NCI-H774 (cell line): ENCODE data around the gene MYH6.
"Not testable (repeated sequence)": the region's sequence is repeated elsewhere in the genome, so short reads cannot be mapped to it uniquely, and the experiment has no call there.

ENCODE experiments used
- DNase-seq: peaks from one replicate; lab custom pipeline; 2025; lab: John Stamatoyannopoulos, UW

Gene MYH6

GRCh38 chr14:23392613-23393012 is 15.5 kb downstream of the MYH6 start:
- no peak for DNase-seq

DNA sequence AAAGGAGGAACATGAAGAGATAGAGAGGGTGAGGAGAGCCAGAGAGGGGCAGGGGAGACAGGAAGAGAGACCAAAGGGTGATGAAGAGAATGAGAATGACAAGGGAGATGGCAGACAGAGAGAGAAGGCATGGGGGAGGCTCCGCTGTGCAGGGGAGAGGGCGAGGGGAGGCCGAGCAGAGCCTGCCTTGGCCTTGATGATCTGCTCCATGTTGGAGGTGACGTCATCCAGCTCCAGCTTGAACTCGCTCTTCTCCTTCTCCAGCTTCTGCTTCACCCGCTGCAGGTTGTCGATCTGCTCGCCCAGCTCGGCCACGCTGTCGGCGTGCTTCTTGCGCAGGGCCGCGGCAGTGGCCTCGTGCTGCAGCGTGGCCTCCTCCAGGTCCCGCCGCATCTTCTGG is 18.2 kb downstream of the MYH6 start:
- not testable (repeated sequence) for DNase-seq

GRCh38 chr14:23389396-23389795 is 18.7 kb downstream of the MYH6 start:
- no peak for DNase-seq

GRCh38 chr14:23388996-23389395 is 19.1 kb downstream of the MYH6 start:
- no peak for DNase-seq

DNA sequence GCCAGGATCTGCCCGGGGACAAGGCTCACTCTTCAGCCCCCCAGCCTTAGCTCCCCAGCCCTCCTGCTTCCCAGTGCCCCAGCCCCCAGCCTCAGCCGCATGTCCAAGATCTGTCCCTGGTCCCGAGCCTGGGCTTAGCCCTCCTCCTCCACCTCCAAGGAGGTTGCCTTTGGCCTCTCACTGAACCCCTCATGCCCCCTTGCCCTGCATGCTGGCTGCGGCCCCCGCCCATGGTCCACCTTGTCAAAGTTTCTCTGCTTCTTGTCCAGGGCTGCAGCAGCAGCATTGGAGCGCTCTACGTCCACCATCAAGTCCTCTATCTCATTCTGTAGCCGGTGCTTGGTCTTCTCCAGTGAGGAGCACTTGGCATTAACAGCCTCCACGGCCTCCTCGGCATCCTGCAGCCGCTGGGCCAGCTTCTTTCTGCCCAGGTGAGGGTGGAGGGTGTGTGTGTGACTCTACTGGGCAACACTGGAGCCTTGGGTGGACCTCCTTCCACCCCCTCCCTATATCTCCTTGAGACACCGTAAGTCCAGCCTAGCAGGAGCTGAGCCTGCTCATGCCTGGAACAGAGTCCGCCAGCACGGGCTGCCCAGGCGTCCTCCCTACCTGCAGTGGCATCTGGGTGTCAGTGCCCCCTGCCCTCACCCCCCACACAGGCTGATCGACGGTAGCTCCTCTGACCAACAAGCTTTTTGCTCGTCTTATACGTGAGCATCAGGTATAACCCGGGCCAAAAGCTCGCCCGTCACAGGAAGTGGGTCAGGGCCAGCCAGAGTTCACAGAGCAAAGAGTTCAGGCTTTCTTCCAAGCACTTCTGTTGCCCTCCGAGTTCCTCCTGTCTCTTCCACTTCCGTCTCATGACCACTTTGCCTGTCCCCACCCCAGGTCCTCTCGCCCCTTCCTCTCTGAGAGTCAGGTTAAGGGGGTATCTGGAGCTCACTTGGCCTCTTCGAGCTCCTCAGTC is 19.9 kb downstream of the MYH6 start:
- no peak for DNase-seq

- DNase-seq = no peak
Observed at GRCh38 chr14:23386999-23387398, 21.1 kb downstream of the MYH6 start.

DNA sequence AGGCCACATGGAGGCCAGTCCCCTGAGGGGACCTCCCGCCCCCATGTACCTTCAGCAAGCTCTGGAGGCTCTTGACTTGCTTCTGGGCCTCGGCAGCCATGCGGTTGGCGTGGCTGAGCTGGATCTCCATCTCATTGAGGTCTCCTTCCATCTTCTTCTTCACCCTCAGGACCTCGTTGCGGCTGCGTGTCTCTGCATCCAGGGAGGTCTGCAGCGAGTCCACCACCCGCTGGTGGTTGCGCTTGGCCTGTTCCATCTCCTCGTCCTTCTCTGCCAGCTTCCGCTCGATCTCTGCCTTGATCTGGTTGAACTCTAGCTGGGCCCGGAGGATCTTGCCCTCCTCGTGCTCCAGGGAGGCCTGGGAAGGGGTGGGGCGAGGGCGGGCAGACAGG is 21.8 kb downstream of the MYH6 start:
- DNase-seq = not testable (repeated sequence)

- no peak for DNase-seq
Observed at GRCh38 chr14:23385642-23386265, 22.3 kb downstream of the MYH6 start.

GRCh38 chr14:23385244-23385641 is 22.8 kb downstream of the MYH6 start:
- no peak for DNase-seq

- no peak for DNase-seq
Observed at GRCh38 chr14:23384364-23385080, 23.6 kb downstream of the MYH6 start.

DNA sequence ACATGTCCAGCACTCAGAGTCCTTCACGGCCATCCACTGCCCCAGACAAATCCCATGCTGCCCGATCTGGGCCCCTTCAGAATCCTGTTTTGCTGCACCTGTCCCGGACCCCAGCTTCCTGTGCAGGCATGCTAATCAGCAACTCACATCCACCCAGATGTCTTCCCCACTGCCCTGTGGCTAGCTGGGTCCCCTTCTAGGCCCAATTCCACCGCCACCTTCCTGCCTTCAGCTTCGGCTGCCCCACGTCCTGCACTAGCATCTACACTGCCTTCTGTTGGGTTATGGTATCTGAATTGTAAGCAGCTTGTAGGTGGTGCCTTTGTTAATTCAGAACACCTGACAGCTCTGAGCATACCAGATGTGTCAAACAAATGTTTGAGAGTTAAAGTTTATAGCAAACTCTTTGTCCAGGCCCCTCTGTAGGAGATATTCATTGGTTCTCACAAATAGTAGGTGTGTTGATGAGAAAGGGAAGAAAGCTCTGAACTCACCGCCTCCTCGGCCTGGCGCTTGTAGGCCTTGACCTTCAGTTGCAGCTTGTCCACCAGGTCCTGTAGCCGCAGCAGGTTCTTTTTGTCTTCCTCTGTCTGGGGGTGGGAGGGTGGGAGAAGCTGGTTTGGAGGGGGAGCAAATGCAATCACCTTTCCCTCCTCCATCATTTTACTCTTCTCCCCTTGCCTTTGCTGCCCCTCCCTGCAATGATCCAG is 25.2 kb downstream of the MYH6 start:
- no peak for DNase-seq

GRCh38 chr14:23382276-23382675 is 25.8 kb downstream of the MYH6 start:
- no peak for DNase-seq

- DNase-seq = no peak
Observed at GRCh38 chr14:23381871-23382270, 26.2 kb downstream of the MYH6 start.

- DNase-seq = no peak
Observed at GRCh38 chr14:23380976-23381375, 27.1 kb downstream of the MYH6 start.

- DNase-seq = no peak
Observed at GRCh38 chr14:23380197-23380914, 27.7 kb downstream of the MYH6 start.

DNA sequence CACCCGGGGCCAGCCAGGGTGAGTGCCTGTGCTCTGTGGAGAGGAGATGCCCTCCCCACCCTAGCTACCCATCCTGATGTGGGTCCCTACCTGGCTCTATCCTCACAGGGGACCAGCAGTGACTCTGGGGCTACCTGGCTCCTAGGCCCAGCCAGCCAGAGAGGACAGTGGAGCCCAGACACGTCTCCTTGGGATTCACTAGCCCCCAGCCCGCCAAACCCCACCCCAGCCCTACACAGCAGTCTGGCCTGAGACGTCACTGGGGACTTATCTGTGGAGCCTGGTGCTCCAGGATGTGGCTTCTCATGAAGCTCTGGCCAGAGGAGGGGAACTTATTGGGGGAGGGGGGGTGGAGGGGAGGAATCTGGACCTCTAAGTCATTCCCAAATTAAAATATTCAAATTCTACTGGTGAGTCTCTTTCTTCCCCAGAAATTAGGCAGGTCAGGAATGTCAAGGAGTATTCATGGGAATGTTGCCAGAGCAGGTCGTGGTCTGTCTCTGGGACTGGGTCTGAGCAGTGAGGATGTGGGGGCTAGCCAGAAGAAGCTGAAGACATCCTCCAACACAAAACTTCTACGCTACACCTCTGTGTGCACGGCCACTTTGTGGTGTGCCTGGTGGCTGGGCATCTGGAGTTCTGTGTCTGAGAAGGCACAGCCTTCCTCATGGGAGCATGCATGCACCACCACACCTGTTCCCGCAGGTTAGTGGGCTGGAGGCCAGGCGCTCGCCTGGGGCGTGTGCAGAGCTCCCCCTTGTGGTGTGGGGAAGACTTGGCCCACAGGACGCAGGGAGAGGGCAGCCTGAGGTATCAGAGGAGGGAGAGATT is 28.5 kb downstream of the MYH6 start:
- peak; percentile 42 for DNase-seq

DNA sequence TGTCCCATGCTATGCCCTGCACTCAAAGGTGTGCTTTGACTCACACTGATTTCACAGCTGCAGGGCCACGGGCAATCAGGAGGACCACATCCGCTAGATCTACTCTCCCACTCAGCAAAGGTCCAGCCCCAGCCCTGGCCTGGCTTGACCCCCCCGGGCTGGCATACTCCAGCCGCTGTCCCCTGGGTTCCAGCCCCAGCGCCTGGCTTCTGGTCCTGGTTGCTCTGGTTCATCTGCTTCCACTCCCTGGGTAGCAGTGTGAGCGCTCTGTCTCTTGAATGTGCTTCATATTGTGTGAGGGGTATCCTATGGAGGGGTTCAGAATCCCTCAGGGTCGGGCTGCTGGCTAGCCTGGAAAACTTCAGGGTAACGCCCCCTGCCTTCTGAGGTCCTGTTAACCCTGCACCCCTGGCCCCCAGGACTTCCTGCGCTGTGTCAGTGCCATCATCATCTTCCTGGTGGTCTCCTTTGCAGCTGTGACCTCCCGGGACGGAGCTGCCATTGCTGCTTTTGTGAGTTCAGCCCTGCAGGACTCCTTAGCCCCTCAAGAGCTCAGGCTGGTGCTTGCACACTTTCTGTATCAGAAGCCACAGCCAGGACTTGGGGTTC is 29.4 kb downstream of the MYH6 start:
- no peak for DNase-seq

GRCh38 chr14:23377573-23378563 is 30.2 kb downstream of the MYH6 start:
- no peak for DNase-seq

GRCh38 chr14:23377198-23377550 is 30.9 kb downstream of the MYH6 start:
- no peak for DNase-seq
